Measurements from ENCODE around the gene SESN3.
A peak's percentile ranks its signal among the peaks of the same experiment; 100 is the strongest.

The SESN3 gene

DNA sequence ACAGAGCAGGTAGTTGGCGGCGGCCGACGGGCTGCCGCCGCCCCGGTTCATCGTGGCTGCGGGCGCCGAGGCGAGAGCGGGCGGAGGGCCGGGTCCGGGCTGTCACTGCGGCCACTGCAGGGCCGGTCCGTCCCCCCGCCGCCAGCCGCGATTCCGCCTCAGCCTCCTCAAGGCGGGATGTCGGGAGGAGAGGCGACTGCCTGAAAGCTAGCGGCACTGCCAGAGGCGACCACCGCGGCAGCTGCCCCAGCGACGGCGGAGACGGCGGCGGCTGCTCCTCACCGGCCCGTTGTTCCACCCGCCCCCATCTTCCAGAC lies 234 bp downstream of the SESN3 start:
- Histone ChIP-seq H3K4me3 (ENCODE audit: insufficient read depth in 1 of 2, low read depth in 1 of 2, low read length in 2 of 2) (peak overlapping the region; percentile 90 to 91), H3K9me3 (ENCODE audit: control insufficient read depth, low read length) (no peaks in the 10 kb centered on the region), H3K14ac (ENCODE audit: low read length in 2 of 2) (peak overlapping the region in 1 of 2 experiments; percentile 94), H4K91ac (ENCODE audit: low read length) (peak overlapping the region; percentile 68), H2BK15ac (ENCODE audit: low read depth, poor library complexity, severe bottlenecking) (peak overlapping the region; percentile 96), H3K27ac (ENCODE audit: low read length, poor library complexity, severe bottlenecking) (no peak overlapping the region), H4K8ac (ENCODE audit: low read length) (no peak overlapping the region), H2BK12ac (ENCODE audit: low read length in 2 of 2) (peak overlapping the region in 1 of 2 experiments; percentile 29), H3K4ac (ENCODE audit: low read depth in 1 of 2, low read length in 2 of 2) (peak overlapping the region in 1 of 2 experiments; percentile 89), H3K23ac (ENCODE audit: low read length in 2 of 2) (peak overlapping the region in 1 of 2 experiments; percentile 23), H3K18ac (ENCODE audit: low read depth in 1 of 2, low read length in 2 of 2) (peak overlapping the region; percentile 67 to 96), H2AFZ (ENCODE audit: low read depth, low read length) (peak overlapping the region; percentile 60), H3K9ac (ENCODE audit: low read length) (peak overlapping the region; percentile 88), H3K4me1 (ENCODE audit: control insufficient read depth, insufficient read depth, low read depth, low read length) (no peaks in the 10 kb centered on the region), H2BK120ac (ENCODE audit: low read depth, low read length) (peak overlapping the region; percentile 73), H3K4me2 (ENCODE audit: low read length, poor library complexity, severe bottlenecking) (peak overlapping the region; percentile 77), H2BK5ac (ENCODE audit: low read depth, low read length, poor library complexity, severe bottlenecking) (no peak overlapping the region), H3K36me3 (ENCODE audit: control insufficient read depth in 1 of 2, insufficient read depth in 2 of 2, low read depth in 1 of 2, low read length in 2 of 2) (no peaks in the 10 kb centered on the region), H3K79me1 (replicated peaks; ENCODE audit: low read length, poor library complexity, severe bottlenecking) (no peaks in the 10 kb centered on the region), H3K27me3 (ENCODE audit: control insufficient read depth in 1 of 2, insufficient read depth in 1 of 2, low read length in 2 of 2) (no peaks in the 10 kb centered on the region), H2AK5ac (ENCODE audit: low read length, severe bottlenecking) (no peak overlapping the region)
- 3% methylated on average over 30 of the region's 40 CpGs for WGBS
- DNase-seq, result no peak

DNA sequence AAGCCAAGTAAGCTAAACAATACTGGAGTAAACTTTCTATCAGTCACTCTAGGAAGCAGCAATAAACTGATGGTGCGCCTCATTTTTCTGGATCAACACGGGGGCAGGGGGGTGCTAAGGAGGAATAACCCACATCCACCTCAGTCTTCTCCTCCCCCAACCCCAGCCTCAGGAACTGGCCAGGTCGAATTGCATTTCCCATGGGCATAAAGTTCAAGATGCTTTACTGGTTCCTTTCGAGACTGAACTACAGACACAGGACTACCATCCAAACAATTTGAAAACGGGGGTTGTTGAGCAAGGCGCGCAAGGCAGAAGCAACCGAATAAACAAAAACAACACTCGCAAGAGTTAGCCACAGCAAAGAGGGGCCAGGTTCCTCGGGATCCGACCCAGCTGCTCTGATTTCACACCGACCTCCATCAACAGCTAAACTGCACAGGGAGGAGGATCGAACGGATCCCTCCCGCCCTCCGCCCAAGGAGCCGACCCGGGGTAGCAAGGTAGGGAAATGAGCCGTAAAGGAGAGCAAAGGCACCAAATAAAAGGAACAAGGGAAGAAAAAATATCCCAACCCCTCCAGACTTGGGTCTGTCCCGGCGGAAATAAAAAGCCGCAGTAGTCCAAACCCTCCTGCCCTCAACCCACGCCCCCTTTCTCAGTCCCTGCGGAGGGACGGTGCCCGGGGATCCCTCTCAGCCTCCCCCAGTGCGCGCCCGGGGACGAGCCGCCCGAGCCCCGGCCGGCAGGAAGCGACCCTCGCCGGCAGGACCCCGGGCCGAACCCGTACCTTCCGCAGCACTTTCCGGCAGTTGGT lies 801 bp downstream of the SESN3 start:
- H3K4me1 ChIP-seq (ENCODE audit: control insufficient read depth, insufficient read depth, low read depth, low read length), result no peaks in the 10 kb centered on the region
- H4K8ac ChIP-seq (ENCODE audit: low read length), result no peak overlapping the region
- H2BK5ac ChIP-seq (ENCODE audit: low read depth, low read length, poor library complexity, severe bottlenecking), result peak overlapping the region; percentile 82
- H2BK120ac ChIP-seq (ENCODE audit: low read depth, low read length), result peak overlapping the region; percentile 73
- H3K4ac ChIP-seq (ENCODE audit: low read depth in 1 of 2, low read length in 2 of 2), result peak overlapping the region in 1 of 2 experiments; percentile 89
- peak overlapping the region; percentile 57 for H2AK5ac ChIP-seq (ENCODE audit: low read length, severe bottlenecking)
- WGBS, result 1% methylated on average over 32 of the region's 42 CpGs
- peak overlapping the region; percentile 88 for H3K9ac ChIP-seq (ENCODE audit: low read length)
- peak overlapping the region; percentile 77 for H3K4me2 ChIP-seq (ENCODE audit: low read length, poor library complexity, severe bottlenecking)
- peak overlapping the region; percentile 48 for H2BK15ac ChIP-seq (ENCODE audit: low read depth, poor library complexity, severe bottlenecking)
- peak overlapping the region; percentile 66 for H3K27ac ChIP-seq (ENCODE audit: low read length, poor library complexity, severe bottlenecking)
- peak overlapping the region; percentile 67 to 96 for H3K18ac ChIP-seq (ENCODE audit: low read depth in 1 of 2, low read length in 2 of 2)
- no peaks in the 10 kb centered on the region for H3K9me3 ChIP-seq (ENCODE audit: control insufficient read depth, low read length)
- peak overlapping the region; percentile 90 to 91 for H3K4me3 ChIP-seq (ENCODE audit: insufficient read depth in 1 of 2, low read depth in 1 of 2, low read length in 2 of 2)
- peak overlapping the region; percentile 63 for H2AFZ ChIP-seq (ENCODE audit: low read depth, low read length)
- no peaks in the 10 kb centered on the region for H3K79me1 ChIP-seq (replicated peaks; ENCODE audit: low read length, poor library complexity, severe bottlenecking)
- peak overlapping the region; percentile 68 for H4K91ac ChIP-seq (ENCODE audit: low read length)
- H3K23ac ChIP-seq (ENCODE audit: low read length in 2 of 2), result peak overlapping the region in 1 of 2 experiments; percentile 95
- H3K36me3 ChIP-seq (ENCODE audit: control insufficient read depth in 1 of 2, insufficient read depth in 2 of 2, low read depth in 1 of 2, low read length in 2 of 2), result no peaks in the 10 kb centered on the region
- peak overlapping the region in 1 of 2 experiments; percentile 60 for H2BK12ac ChIP-seq (ENCODE audit: low read length in 2 of 2)
- H3K27me3 ChIP-seq (ENCODE audit: control insufficient read depth in 1 of 2, insufficient read depth in 1 of 2, low read length in 2 of 2), result no peaks in the 10 kb centered on the region
- H3K14ac ChIP-seq (ENCODE audit: low read length in 2 of 2), result peak overlapping the region in 1 of 2 experiments; percentile 94
- peak; percentile 52 for DNase-seq

DNA sequence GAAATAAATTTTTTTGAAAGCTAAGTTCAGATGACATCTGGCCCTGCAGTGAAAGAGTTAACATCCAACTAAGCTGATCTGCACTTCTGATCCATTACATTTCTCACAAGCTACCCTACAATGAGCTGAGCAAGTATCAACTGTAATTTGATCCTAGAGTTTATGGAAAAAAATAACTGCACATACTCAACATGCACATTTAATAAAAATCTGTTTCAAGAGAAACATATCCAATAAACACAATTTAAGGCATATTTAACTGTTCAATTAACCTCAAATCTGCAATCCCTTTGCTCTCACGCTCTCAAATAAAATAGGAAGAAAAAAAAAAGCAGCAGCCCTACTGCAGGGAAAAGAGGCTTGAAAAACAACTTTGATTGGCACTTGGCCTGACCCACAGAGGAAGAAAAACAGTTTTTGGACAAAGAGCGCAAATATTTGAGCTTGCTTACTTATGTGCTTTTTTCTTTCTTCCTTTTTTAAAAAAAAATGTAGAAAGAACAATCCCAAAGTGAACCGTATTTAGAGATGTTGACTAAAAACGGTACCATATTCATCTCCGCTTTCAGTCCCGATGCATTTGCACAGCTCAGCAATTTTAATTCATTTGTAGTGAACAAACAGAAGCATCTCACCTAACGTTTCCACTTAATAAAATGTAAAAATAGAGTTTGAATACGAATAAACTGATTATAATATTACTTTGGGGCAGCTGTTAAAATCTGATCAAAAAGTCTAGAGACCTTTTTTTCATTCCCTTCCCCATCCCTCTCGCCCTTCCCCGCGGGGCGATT lies 1.6 kb downstream of the SESN3 start:
- Histone ChIP-seq H3K23ac (ENCODE audit: low read length in 2 of 2) (no peak overlapping the region), H2AFZ (ENCODE audit: low read depth, low read length) (no peak overlapping the region), H2AK5ac (ENCODE audit: low read length, severe bottlenecking) (no peak overlapping the region), H3K27ac (ENCODE audit: low read length, poor library complexity, severe bottlenecking) (peak overlapping the region; percentile 35), H4K91ac (ENCODE audit: low read length) (no peak overlapping the region), H2BK15ac (ENCODE audit: low read depth, poor library complexity, severe bottlenecking) (no peak overlapping the region), H3K36me3 (ENCODE audit: control insufficient read depth in 1 of 2, insufficient read depth in 2 of 2, low read depth in 1 of 2, low read length in 2 of 2) (no peaks in the 10 kb centered on the region), H3K27me3 (ENCODE audit: control insufficient read depth in 1 of 2, insufficient read depth in 1 of 2, low read length in 2 of 2) (no peaks in the 10 kb centered on the region), H3K9me3 (ENCODE audit: control insufficient read depth, low read length) (no peaks in the 10 kb centered on the region), H2BK120ac (ENCODE audit: low read depth, low read length) (no peak overlapping the region), H3K18ac (ENCODE audit: low read depth in 1 of 2, low read length in 2 of 2) (no peak overlapping the region), H3K14ac (ENCODE audit: low read length in 2 of 2) (no peak overlapping the region), H2BK5ac (ENCODE audit: low read depth, low read length, poor library complexity, severe bottlenecking) (no peak overlapping the region), H2BK12ac (ENCODE audit: low read length in 2 of 2) (no peak overlapping the region), H3K4me1 (ENCODE audit: control insufficient read depth, insufficient read depth, low read depth, low read length) (no peaks in the 10 kb centered on the region), H3K4me3 (ENCODE audit: insufficient read depth in 1 of 2, low read depth in 1 of 2, low read length in 2 of 2) (peak overlapping the region; percentile 90 to 91), H3K9ac (ENCODE audit: low read length) (peak overlapping the region; percentile 88), H3K79me1 (replicated peaks; ENCODE audit: low read length, poor library complexity, severe bottlenecking) (peaks cover 5% of the 10 kb centered on the region), H3K4ac (ENCODE audit: low read depth in 1 of 2, low read length in 2 of 2) (no peak overlapping the region), H4K8ac (ENCODE audit: low read length) (no peak overlapping the region), H3K4me2 (ENCODE audit: low read length, poor library complexity, severe bottlenecking) (peak overlapping the region; percentile 77)
- 0% methylated on average over 9 of the region's 12 CpGs for WGBS
- peak; percentile 38 for DNase-seq
